Transverse colon (tissue), 4 donors: Measurements from ENCODE around the gene EVPLL. TPM values are rescaled to one million over a fixed set of nuclear protein-coding genes. Genes with fewer than 3 reads are reported as not detected.

Experiments used
- small RNA-seq, 4 donors: library from RNA; depleted of rRNA; stranded (forward); fragments of <200 nt; gene quantifications; one replicate each; pipeline ENCODE3, GENCODE V24; 2016
- total RNA-seq, 4 donors: library from RNA; depleted of rRNA; stranded (reverse); fragments of >200 nt; gene quantifications; one replicate each; pipeline ENCODE4 v1.1.0, GENCODE V29; 2016

The EVPLL gene
- total RNA-seq, 4 donors from 2014 or later, result 0.41 to 7.0 (median 1.1) TPM; not detected in 1

Small RNAs within 50 kb of the gene (small RNA-seq; reads per million reads assigned to genes)
- 0 reads per million in 4 donors for gene AL353997.5
- 0 reads per million in 4 donors for gene YWHAEP2

Other genes with a start within 250 kb of the EVPLL start
- 100 to 1,000 TPM in 2 of 4 donors, 10 to 100 TPM in 2; 69.2 to 109 (median 88.4) TPM for gene ALKBH5, start 193.9 kb upstream of the EVPLL start, total RNA-seq
- 10 to 100 TPM; 11.1 to 18.0 (median 14.9) TPM for gene LLGL1, start 152.1 kb upstream of the EVPLL start, total RNA-seq
- gene FLII, start 119.0 kb upstream of the EVPLL start, total RNA-seq, result 100 to 1,000 TPM; 365 to 919 (median 428) TPM
- 10 to 100 TPM in 3 of 4 donors, 1 to 10 TPM in 1; 7.4 to 48.0 (median 21.0) TPM for gene MIEF2, start 117.1 kb upstream of the EVPLL start, total RNA-seq
- 10 to 100 TPM; 12.0 to 79.0 (median 32.1) TPM for gene TOP3A, start 62.8 kb upstream of the EVPLL start, total RNA-seq
- gene SMCR8, start 62.5 kb upstream of the EVPLL start, total RNA-seq, result 10 to 100 TPM; 12.1 to 20.6 (median 19.6) TPM
- gene SHMT1, start 14.2 kb upstream of the EVPLL start, total RNA-seq, result 10 to 100 TPM; 29.2 to 49.4 (median 38.5) TPM
- 10 to 100 TPM; 15.7 to 60.7 (median 37.2) TPM for gene LGALS9C, start 99.0 kb downstream of the EVPLL start, total RNA-seq